IMR-90 (cell line): ENCODE results near the gene DPP6. TPM values are rescaled to one million over a fixed set of nuclear protein-coding genes. Genes with fewer than 3 reads are reported as not detected.

ENCODE experiments used
- ATAC-seq: fragments of 200-7000 bp; cut with Tn5 transposase; 2 replicates; pipeline ENCODE4 v1.9.1; 2020; ENCODE audit warnings: low read depth, mild to moderate bottlenecking, moderate library complexity
- BruUV-seq: library from RNA; stranded (reverse); fragments of 400-500 nt; replicated peaks from 2 replicates; lab custom pipeline; 2021; lab: Mats Ljungman, UMichigan
- CTCF ChIA-PET: fragments of 300-600 bp; formaldehyde crosslinking; extraction: SDS; loops from one replicate; lab custom pipeline; 2021; ENCODE audit warnings: antibody characterized with exemption; lab: Yijun Ruan, JAX
- POLR2A ChIA-PET: fragments of 300-600 bp; sonication (Branson Sonifier 250); formaldehyde crosslinking; loops from one replicate; lab custom pipeline; 2022; ENCODE audit warnings: antibody characterized with exemption; ENCODE audit not compliant: unreplicated experiment; lab: Charles Lee
- DNase-seq: peaks from one replicate; pipeline ENCODE4 v3.0.0; 2013
- H2AFZ ChIP-seq: replicated peaks from 2 replicates; pipeline ENCODE3; 2013; ENCODE audit warnings: low read length, mild to moderate bottlenecking; ENCODE audit not compliant: poor library complexity
- H2AK5ac ChIP-seq: 2 replicates; pipeline ENCODE4 v1.6.1; 2013; ENCODE audit warnings: low read depth, low read length, inconsistent platforms
- H2AK9ac ChIP-seq: replicated peaks from 2 replicates; pipeline ENCODE3; 2013; ENCODE audit warnings: mild to moderate bottlenecking, low read depth, low read length, moderate library complexity; ENCODE audit not compliant: poor library complexity
- H2BK120ac ChIP-seq: 2 replicates; pipeline ENCODE4 v1.6.1; 2013; ENCODE audit warnings: low read depth, low read length, inconsistent platforms
- H2BK15ac ChIP-seq: 3 replicates; pipeline ENCODE4 v1.6.1; 2013; ENCODE audit warnings: low read depth, low read length, inconsistent platforms
- H2BK20ac ChIP-seq: 2 replicates; pipeline ENCODE4 v1.6.1; 2013; ENCODE audit warnings: low read depth, mild to moderate bottlenecking, inconsistent platforms, low read length, moderate library complexity
- H2BK5ac ChIP-seq: 2 replicates; pipeline ENCODE4 v1.6.1; 2013; ENCODE audit warnings: mild to moderate bottlenecking, low read depth, low read length, inconsistent platforms; ENCODE audit not compliant: poor library complexity, severe bottlenecking
- H3K14ac ChIP-seq: replicated peaks from 2 replicates; pipeline ENCODE4 v1.6.1; 2013; ENCODE audit warnings: low read depth, low read length, inconsistent platforms
- H3K18ac ChIP-seq: 2 replicates; pipeline ENCODE4 v1.6.1; 2013; ENCODE audit warnings: low read depth, low read length, control low read depth
- H3K23ac ChIP-seq: 2 replicates; pipeline ENCODE4 v1.6.1; 2013; ENCODE audit warnings: low read depth, low read length, inconsistent platforms
- H3K27ac ChIP-seq: 2 replicates; pipeline ENCODE4 v1.5.1; 2013; ENCODE audit warnings: mild to moderate bottlenecking, control low read depth, low read length; ENCODE audit not compliant: insufficient read depth
- H3K27me3 ChIP-seq: 2 replicates; pipeline ENCODE4 v1.6.1; 2013; ENCODE audit warnings: low read length; ENCODE audit not compliant: control insufficient read depth, insufficient read depth
- H3K36me3 ChIP-seq: 2 replicates; pipeline ENCODE4 v1.6.1; 2013; ENCODE audit warnings: low read length, mixed read lengths; ENCODE audit not compliant: control insufficient read depth, insufficient read depth
- H3K4ac ChIP-seq: 2 replicates; pipeline ENCODE4 v1.6.1; 2013; ENCODE audit warnings: low read depth, low read length, inconsistent platforms
- H3K4me1 ChIP-seq: 2 replicates; pipeline ENCODE4 v1.6.1; 2013; ENCODE audit warnings: low read length, mixed read lengths; ENCODE audit not compliant: control insufficient read depth, insufficient read depth
- H3K4me2 ChIP-seq: 2 replicates; pipeline ENCODE4 v1.6.1; 2013; ENCODE audit warnings: low read depth, mild to moderate bottlenecking, control low read depth, low read length, moderate library complexity
- H3K4me3 ChIP-seq: 2 replicates; pipeline ENCODE4 v1.5.1; 2013; ENCODE audit warnings: low read depth, mild to moderate bottlenecking, control low read depth, low read length, moderate library complexity; ENCODE audit not compliant: insufficient read depth
- H3K56ac ChIP-seq: 2 replicates; pipeline ENCODE4 v1.6.1; 2013; ENCODE audit warnings: low read length, inconsistent platforms; ENCODE audit not compliant: insufficient read depth; ENCODE audit errors: extremely low read depth
- H3K79me1 ChIP-seq, 2 experiments: 2 replicates each; pipeline ENCODE4 v1.6.1; 2013; ENCODE audit warnings: low read length in 2 of 2, inconsistent platforms in 1 of 2, low read depth in 1 of 2
- H3K9ac ChIP-seq: 2 replicates; pipeline ENCODE4 v1.6.1; 2013; ENCODE audit warnings: low read depth, low read length, control low read depth
- H3K9me1 ChIP-seq: 2 replicates; pipeline ENCODE4 v1.6.1; 2013; ENCODE audit warnings: low read length, inconsistent platforms; ENCODE audit not compliant: insufficient read depth
- H3K9me3 ChIP-seq: 2 replicates; pipeline ENCODE4 v1.6.1; 2013; ENCODE audit warnings: low read length; ENCODE audit not compliant: control insufficient read depth, insufficient read depth
- H4K20me1 ChIP-seq: 2 replicates; pipeline ENCODE4 v1.6.1; 2013; ENCODE audit warnings: low read length, inconsistent platforms; ENCODE audit not compliant: insufficient read depth
- H4K5ac ChIP-seq: 2 replicates; pipeline ENCODE4 v1.6.1; 2013; ENCODE audit warnings: mild to moderate bottlenecking, low read depth, low read length, control low read depth
- H4K8ac ChIP-seq, 2 experiments: 2 replicates each; pipeline ENCODE4 v1.6.1; 2013; ENCODE audit warnings: low read depth in 2 of 2, low read length in 2 of 2, control low read depth in 1 of 2, inconsistent platforms in 1 of 2
- H4K91ac ChIP-seq: 2 replicates; pipeline ENCODE4 v1.6.1; 2013; ENCODE audit warnings: low read depth, low read length, inconsistent platforms; ENCODE audit not compliant: insufficient read depth
- MAZ ChIP-seq: IDR thresholded peaks from 2 replicates; pipeline ENCODE4 v1.6.1; 2012; ENCODE audit warnings: low read depth, mild to moderate bottlenecking, low read length, improper control_type of control experiment, moderate library complexity, borderline replicate concordance
- NFE2L2 ChIP-seq: fragments of 150-350 bp; IDR thresholded peaks from 2 replicates; pipeline ENCODE4 v1.6.1; 2016; ENCODE audit warnings: low read depth, mild to moderate bottlenecking, low read length
- SMC3 ChIP-seq: fragments of 150-350 bp; IDR thresholded peaks from 2 replicates; pipeline ENCODE4 v1.6.1; 2016; ENCODE audit warnings: low read depth, mild to moderate bottlenecking, antibody characterized with exemption, low read length, moderate library complexity
- WGBS, 2 experiments: methylation state at CpG; one replicate each; pipeline versions ENCODE4 v1.1.5 to v1.1.7; 2013; ENCODE audit warnings: missing lambda C conversion rate in 2 of 2; ENCODE audit not compliant: insufficient read length in 1 of 2; ENCODE audit errors: extremely low coverage in 2 of 2; 5-methylcytosine and 5-hydroxymethylcytosine counted together
- dilution Hi-C: fragments of 300-500 bp; cut with HindIII; formaldehyde crosslinking; loops from one replicate; pipeline ENCODE4 v1.14.3; 2018; ENCODE audit warnings: low sequenced_read_pairs; ENCODE audit not compliant: unreplicated experiment
- in situ Hi-C: fragments of 300-500 bp; cut with MboI; formaldehyde crosslinking; loops from 3 replicates; pipeline ENCODE4 v1.14.3; 2019; ENCODE audit warnings: low sequenced_read_pairs, inconsistent platforms, mixed read lengths
- intact Hi-C: fragments of 100-400 bp; cut with micrococcal nuclease; formaldehyde crosslinking; loops from 2 replicates; pipeline ENCODE4 v1.10.0; 2022
- polyA plus RNA-seq, 3 experiments: library from polyadenylated mRNA; depleted of rRNA; stranded (reverse); fragments of >200 nt; gene quantifications; 2 replicates each; pipeline ENCODE4 v1.2.3, GENCODE V29; 2012; ENCODE audit warnings: low replicate concordance in 1 of 3
- total RNA-seq: library from RNA; depleted of rRNA; stranded (reverse); fragments of >200 nt; gene quantifications from 2 replicates; pipeline ENCODE4 v1.2.3, GENCODE V29; 2012

The DPP6 gene
- total and polyA plus RNA-seq, 2 of the 4 experiments (the other 2 are of a cell fraction) = not detected

DNA sequence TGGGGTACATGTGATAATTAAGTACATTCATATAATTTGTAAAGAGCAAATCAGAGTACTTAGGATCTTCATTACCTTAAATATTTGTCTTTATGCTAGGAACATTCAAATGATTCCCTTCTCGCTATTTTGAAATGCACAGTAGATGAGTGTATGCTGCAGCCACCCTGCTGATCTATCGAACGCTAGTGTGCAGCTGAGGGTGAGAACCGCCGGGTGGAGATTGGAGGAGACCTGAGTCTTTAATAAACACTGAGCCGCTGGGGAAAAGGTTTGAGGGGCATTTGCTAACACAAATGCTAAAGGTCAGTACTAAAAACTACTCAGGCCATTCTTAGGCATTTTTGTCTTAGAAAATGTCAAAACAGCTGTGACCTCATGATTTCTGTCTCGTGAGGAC lies 148.0 kb downstream of the DPP6 start:
- TF ChIP-seq NFE2L2 (no peak), MAZ (no peak), SMC3 (no peak)
- no peaks in the 10 kb centered on the region for H3K36me3 ChIP-seq
- H3K27ac ChIP-seq = no peak overlapping the region
- dilution Hi-C loops (no loop called here), in situ Hi-C loops (no loop called here), intact Hi-C loops (no loop called here)
- H3K27me3 ChIP-seq = no peaks in the 10 kb centered on the region
- no peak overlapping the region for H3K4me2 ChIP-seq
- no peak overlapping the region for H2AK5ac ChIP-seq
- no peak overlapping the region for H3K4ac ChIP-seq
- no peak for ATAC-seq
- H3K79me1 ChIP-seq = no peaks in the 10 kb centered on the region
- POLR2A ChIA-PET = no interaction called here
- H2BK15ac ChIP-seq = no peak overlapping the region
- no peak overlapping the region for H3K23ac ChIP-seq
- CTCF ChIA-PET = no interaction called here
- no peak overlapping the region for H3K9ac ChIP-seq
- H2AK9ac ChIP-seq = no peak overlapping the region
- no peaks in the 10 kb centered on the region for H3K4me1 ChIP-seq
- no peak overlapping the region for H2BK5ac ChIP-seq
- no peak overlapping the region for H4K8ac ChIP-seq
- peaks cover 24% of the 10 kb centered on the region for H3K9me3 ChIP-seq
- no peaks in the 10 kb centered on the region for H4K20me1 ChIP-seq
- BruUV-seq = no TSS peak
- no peak overlapping the region for H2BK120ac ChIP-seq
- no CpG with 5 or more reads among the region's 7 CpGs for WGBS, 2 experiments
- no peak for DNase-seq
- no peak overlapping the region for H4K5ac ChIP-seq
- no peak overlapping the region for H3K14ac ChIP-seq
- no peak overlapping the region for H3K56ac ChIP-seq
- no peak overlapping the region for H2AFZ ChIP-seq
- H3K4me3 ChIP-seq = no peak overlapping the region
- no peak overlapping the region for H2BK20ac ChIP-seq
- H3K18ac ChIP-seq = no peak overlapping the region
- no peaks in the 10 kb centered on the region for H3K9me1 ChIP-seq
- H4K91ac ChIP-seq = no peak overlapping the region
